Gastrocnemius medialis (tissue), 4 donors: ENCODE data around the gene PAIP2. TPM values are rescaled to one million over a fixed set of nuclear protein-coding genes. Genes with fewer than 3 reads are reported as not detected.
"Not testable (repeated sequence)": the region's sequence is repeated elsewhere in the genome, so short reads cannot be mapped to it uniquely, and the experiment has no call there.

ENCODE experiments used
- ATAC-seq, 2 donors: fragments of 150-250 bp; one replicate each; pipeline ENCODE4 v1.9.1; 2016
- DNase-seq, 2 donors: peaks; one replicate each; pipeline ENCODE4 v3.0.0-alpha.2; 2019
- H3K27ac ChIP-seq, 4 donors: fragments of 200-600 bp; sonication (generic); 1 replicate in 1 of 4; 2 replicates in 3 of 4; pipeline ENCODE4 v1.5.1; 2016 to 2018; ENCODE audit warnings: mild to moderate bottlenecking in 2 of 4, moderate library complexity in 1 of 4
- H3K27me3 ChIP-seq, 3 donors: fragments of 200-600 bp; sonication (generic) in 2 of 3; 1 replicate in 1 of 3; 2 replicates in 2 of 3; pipeline versions ENCODE4 v1.5.1 to v1.6.0; 2016 to 2019; ENCODE audit warnings: mild to moderate bottlenecking in 1 of 3, moderate library complexity in 1 of 3
- H3K36me3 ChIP-seq, 2 donors: fragments of 200-600 bp; sonication (generic) in 1 of 2; one replicate each; pipeline ENCODE4 v1.5.1; 2017 to 2018
- H3K4me1 ChIP-seq, 2 donors: fragments of 200-600 bp; sonication (generic) in 1 of 2; one replicate each; pipeline ENCODE4 v1.5.1; 2016 to 2017; ENCODE audit warnings: mild to moderate bottlenecking in 2 of 2
- H3K4me3 ChIP-seq, 4 donors: fragments of 200-600 bp; sonication (generic) in 3 of 4; 1 replicate in 1 of 4; 2 replicates in 3 of 4; pipeline ENCODE4 v1.5.1; 2016 to 2019; ENCODE audit warnings: mild to moderate bottlenecking in 2 of 4
- H3K9me3 ChIP-seq, 3 donors: fragments of 200-600 bp; sonication (generic) in 2 of 3; 1 replicate in 1 of 3; 2 replicates in 2 of 3; pipeline ENCODE4 v1.5.1; 2016 to 2019
- CTCF ChIP-seq, 5 experiments: fragments of 450-650 bp in 3 of 5; fragments of 200-600 bp in 2 of 5; sonication (generic) in 2 of 5; IDR thresholded peaks in 4 of 5; conservative IDR thresholded peaks in 1 of 5; 1 replicate in 4 of 5; 2 replicates in 1 of 5; pipeline ENCODE4 v1.5.1; 2016 to 2019; ENCODE audit warnings: antibody characterized with exemption in 5 of 5, mild to moderate bottlenecking in 3 of 5, moderate library complexity in 3 of 5
- POLR2A ChIP-seq, 2 donors: fragments of 450-650 bp; IDR thresholded peaks; one replicate each; pipeline ENCODE4 v1.6.1; 2017; ENCODE audit warnings: antibody characterized with exemption in 2 of 2, mild to moderate bottlenecking in 2 of 2, moderate library complexity in 2 of 2
- in situ Hi-C, 4 donors: fragments of 200-750 bp; cut with MboI; loops; one replicate each; pipeline versions ENCODE4 v1.15.0 to v1.8.0; 2017; ENCODE audit warnings: low sequenced_read_pairs in 4 of 4
- intact Hi-C: fragments of 100-400 bp; cut with DNase I; formaldehyde crosslinking; loops from one replicate; pipeline ENCODE4 v1.15.1; 2023; ENCODE audit warnings: low total_unique reads
- total RNA-seq, 4 donors: library from RNA; depleted of rRNA; stranded (reverse); fragments of >200 nt; gene quantifications; one replicate each; pipeline versions ENCODE4 v1.1.0 to v1.2.3, GENCODE V29; 2016

Gene PAIP2
- total RNA-seq, 4 donors from 2014 or later, result 111 to 148 (median 126) TPM

- in situ Hi-C loops, result no loop called here
Observed at GRCh38 chr5:139407517-139407916, 65.9 kb downstream of the PAIP2 start.

GRCh38 chr5:139408191-139408590, 66.5 kb downstream of the PAIP2 start:
- DNase-seq (no peak), ATAC-seq (no peak)
- Histone ChIP-seq H3K4me1 (peaks cover 27 to 28% of the 10 kb centered on the region in 2 donors), H3K4me3 (no peak overlapping the region), H3K36me3 (no peaks in the 10 kb centered on the region), H3K27ac (no peak overlapping the region), H3K27me3 (no peaks in the 10 kb centered on the region), H3K9me3 (no peaks in the 10 kb centered on the region)
- intact Hi-C loops, result no loop called here
- TF ChIP-seq POLR2A (IDR thresholded peaks at IDR 0.05) (no peak), CTCF (IDR thresholded peaks at IDR 0.05 in 4 of 5, conservative IDR thresholded peaks at IDR 0.05 in 1 of 5) (no peak)
- in situ Hi-C loops, result no loop called here

More at GRCh38 chr5:139407517-139407916, 65.9 kb downstream of the PAIP2 start:
- TF ChIP-seq POLR2A (IDR thresholded peaks at IDR 0.05) (no peak), CTCF (IDR thresholded peaks at IDR 0.05 in 4 of 5, conservative IDR thresholded peaks at IDR 0.05 in 1 of 5) (no peak)
- Histone ChIP-seq H3K4me3 (no peak overlapping the region), H3K27ac (no peak overlapping the region), H3K27me3 (no peaks in the 10 kb centered on the region), H3K4me1 (peaks cover 33 to 35% of the 10 kb centered on the region in 2 donors), H3K36me3 (no peaks in the 10 kb centered on the region), H3K9me3 (no peaks in the 10 kb centered on the region)
- ATAC-seq, result no peak
- DNase-seq, result no peak
- intact Hi-C loops, result no loop called here

- in situ Hi-C loops, result not testable (repeated sequence)
Observed at GRCh38 chr5:139409116-139409515, 67.5 kb downstream of the PAIP2 start.

GRCh38 chr5:139410121-139410992, 68.7 kb downstream of the PAIP2 start:
- peak in 1 of 2 donors; percentile 20 for ATAC-seq
- H3K9me3 ChIP-seq, result no peaks in the 10 kb centered on the region
- no peaks in the 10 kb centered on the region for H3K27me3 ChIP-seq
- no peaks in the 10 kb centered on the region for H3K36me3 ChIP-seq
- intact Hi-C loops (loop anchor here (10.0 kb wide), 1 partner anchor 274 kb away; no protein-coding TSS in a partner anchor), in situ Hi-C loops (no loop called here)
- no peak for TF ChIP-seq CTCF (IDR thresholded peaks at IDR 0.05 in 4 of 5, conservative IDR thresholded peaks at IDR 0.05 in 1 of 5)
- no peak for TF ChIP-seq POLR2A (IDR thresholded peaks at IDR 0.05)
- peak overlapping the region; percentile 63 to 80 (median 70) for H3K27ac ChIP-seq
- peak in 1 of 2 donors; percentile 64 for DNase-seq
- peaks cover 32 to 36% of the 10 kb centered on the region in 2 donors for H3K4me1 ChIP-seq
- H3K4me3 ChIP-seq, result no peak overlapping the region

More at GRCh38 chr5:139409116-139409515, 67.5 kb downstream of the PAIP2 start:
- intact Hi-C loops, H3K9me3 ChIP-seq, H3K36me3 ChIP-seq, H3K4me3 ChIP-seq, ATAC-seq, DNase-seq, H3K27me3 ChIP-seq: not testable (repeated sequence)
- peak overlapping the region in 3 of 4 donors; percentile 22 to 80 (median 66) for H3K27ac ChIP-seq
- H3K4me1 ChIP-seq, result peaks cover 26 to 29% of the 10 kb centered on the region in 2 donors
